ENCODE measurements around the gene ERC2.

The ERC2 gene

GRCh38 chr3:56197259-56197965, 270.9 kb downstream of the ERC2 start:
- DNase-seq (ENCODE audit: low spot score): no peak
- TF ChIP-seq, protein P1, sequence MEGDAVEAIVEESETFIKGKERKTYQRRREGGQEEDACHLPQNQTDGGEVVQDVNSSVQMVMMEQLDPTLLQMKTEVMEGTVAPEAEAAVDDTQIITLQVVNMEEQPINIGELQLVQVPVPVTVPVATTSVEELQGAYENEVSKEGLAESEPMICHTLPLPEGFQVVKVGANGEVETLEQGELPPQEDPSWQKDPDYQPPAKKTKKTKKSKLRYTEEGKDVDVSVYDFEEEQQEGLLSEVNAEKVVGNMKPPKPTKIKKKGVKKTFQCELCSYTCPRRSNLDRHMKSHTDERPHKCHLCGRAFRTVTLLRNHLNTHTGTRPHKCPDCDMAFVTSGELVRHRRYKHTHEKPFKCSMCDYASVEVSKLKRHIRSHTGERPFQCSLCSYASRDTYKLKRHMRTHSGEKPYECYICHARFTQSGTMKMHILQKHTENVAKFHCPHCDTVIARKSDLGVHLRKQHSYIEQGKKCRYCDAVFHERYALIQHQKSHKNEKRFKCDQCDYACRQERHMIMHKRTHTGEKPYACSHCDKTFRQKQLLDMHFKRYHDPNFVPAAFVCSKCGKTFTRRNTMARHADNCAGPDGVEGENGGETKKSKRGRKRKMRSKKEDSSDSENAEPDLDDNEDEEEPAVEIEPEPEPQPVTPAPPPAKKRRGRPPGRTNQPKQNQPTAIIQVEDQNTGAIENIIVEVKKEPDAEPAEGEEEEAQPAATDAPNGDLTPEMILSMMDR (IDR thresholded peaks at IDR 0.05; ENCODE audit: extremely low read depth, missing control alignments): no peak

DNA sequence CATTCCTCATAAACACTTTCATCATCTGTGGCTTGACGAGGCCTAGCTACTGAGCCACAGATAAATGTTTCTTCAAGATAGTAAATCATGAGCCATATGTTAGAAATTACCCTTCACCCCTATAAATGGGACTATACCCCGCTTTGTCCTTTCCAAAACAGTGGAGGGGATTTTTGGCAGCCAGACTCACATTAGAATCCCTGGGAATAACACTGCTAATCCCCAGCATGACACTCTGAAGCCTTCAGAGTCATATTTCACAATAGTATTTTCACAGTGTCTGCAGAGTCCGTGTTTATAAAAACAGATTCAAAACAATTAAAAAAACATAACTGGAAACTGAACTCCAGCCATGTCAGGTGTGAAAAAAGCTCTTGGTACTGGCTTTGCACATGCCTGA, 271.6 kb downstream of the ERC2 start:
- no peak for DNase-seq (ENCODE audit: low spot score)
- TF ChIP-seq, protein P1 (IDR thresholded peaks at IDR 0.05; ENCODE audit: extremely low read depth, missing control alignments): no peak

DNA sequence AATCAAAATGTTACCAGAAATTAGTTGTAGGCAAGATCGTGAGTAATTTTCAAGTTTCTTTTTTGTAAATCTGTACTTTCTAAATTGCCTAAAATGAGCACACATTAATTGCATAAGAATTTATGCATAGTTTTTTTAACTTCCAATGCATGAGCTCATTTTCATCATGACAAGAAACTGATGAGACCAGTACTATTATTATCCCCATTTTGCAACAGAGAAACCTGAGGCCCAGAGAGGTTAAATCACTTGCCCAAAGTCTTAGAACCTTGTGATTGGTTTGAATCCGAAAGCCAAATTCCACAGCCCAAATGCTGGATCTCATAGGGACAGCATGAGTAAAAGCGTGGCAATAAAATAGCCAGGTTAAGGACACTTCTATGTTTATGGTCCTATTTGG, 274.7 kb downstream of the ERC2 start:
- TF ChIP-seq, protein P1 (IDR thresholded peaks at IDR 0.05; ENCODE audit: extremely low read depth, missing control alignments): no peak
- no peak for DNase-seq (ENCODE audit: low spot score)

DNA sequence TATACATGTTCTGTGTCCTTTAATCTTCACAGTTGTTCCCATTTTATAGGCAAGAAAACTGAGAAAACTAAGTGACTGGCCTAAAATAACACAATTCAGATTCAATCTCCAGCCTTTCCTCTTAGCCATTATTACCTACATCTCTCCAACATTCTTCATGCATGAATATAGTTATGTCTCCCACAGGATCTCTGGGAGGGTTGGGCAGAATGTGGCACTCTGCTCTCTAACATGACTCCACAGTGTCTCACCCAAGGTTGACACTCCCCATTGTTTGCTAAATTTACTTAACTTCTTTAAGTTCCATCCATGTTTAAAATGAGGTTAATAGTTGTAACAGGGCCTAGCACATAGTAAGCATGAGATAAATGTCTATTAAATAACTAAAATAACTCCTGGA, 276.3 kb downstream of the ERC2 start:
- TF ChIP-seq, protein P1 (IDR thresholded peaks at IDR 0.05; ENCODE audit: extremely low read depth, missing control alignments): no peak
- DNase-seq (ENCODE audit: low spot score): no peak

DNA sequence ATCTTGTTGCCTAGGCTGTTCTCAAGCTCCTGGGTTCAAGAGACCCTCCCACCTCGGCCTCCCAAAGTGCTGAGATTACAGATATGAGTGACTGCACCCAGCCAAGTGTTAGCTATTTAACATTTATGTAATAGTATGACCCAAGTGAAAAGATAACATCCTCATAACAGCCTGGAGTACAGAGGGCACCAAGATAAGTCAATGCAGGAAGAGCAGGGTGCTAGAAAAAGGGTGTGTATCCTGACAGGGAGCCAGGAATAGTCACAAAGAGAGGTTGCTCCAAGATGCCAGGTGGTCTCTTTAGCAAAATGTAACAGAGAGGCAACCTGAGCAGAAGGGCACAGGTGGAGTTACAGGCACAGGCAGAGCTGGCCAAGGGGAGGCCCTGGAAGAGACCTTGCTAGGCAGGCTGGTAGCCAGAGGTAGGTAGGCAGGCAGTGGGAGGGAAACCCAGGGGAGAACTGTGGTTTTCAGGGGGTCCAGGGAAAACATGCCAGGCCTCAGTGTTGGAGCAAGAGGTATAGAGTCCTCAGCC, 277.4 kb downstream of the ERC2 start:
- TF ChIP-seq, protein P1 (IDR thresholded peaks at IDR 0.05; ENCODE audit: extremely low read depth, missing control alignments): no peak
- DNase-seq (ENCODE audit: low spot score): no peak

DNA sequence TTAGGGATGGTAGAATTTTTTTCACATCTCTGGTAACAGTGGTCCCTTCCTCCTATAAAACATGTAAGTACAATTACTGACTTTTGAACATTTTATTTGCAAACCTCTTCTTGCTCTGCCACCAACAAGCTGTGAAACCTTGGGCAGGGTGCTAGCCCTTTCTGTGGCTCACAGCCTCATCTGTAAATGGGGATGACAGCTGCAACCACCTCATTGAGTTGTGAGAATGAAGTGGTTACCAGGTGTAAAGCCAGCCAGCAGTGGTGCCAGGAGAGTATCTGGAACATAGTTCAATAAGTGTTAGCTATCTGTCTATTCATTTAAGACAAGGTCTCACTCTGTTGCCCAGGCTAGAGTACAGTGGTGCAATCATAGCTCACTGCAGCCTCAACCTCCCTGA, 278.1 kb downstream of the ERC2 start:
- DNase-seq (ENCODE audit: low spot score): no peak
- TF ChIP-seq, protein P1 (IDR thresholded peaks at IDR 0.05; ENCODE audit: extremely low read depth, missing control alignments): no peak

- TF ChIP-seq, protein P1 (IDR thresholded peaks at IDR 0.05; ENCODE audit: extremely low read depth, missing control alignments): no peak
- no peak for DNase-seq (ENCODE audit: low spot score)
These were observed 278.7 kb downstream of the ERC2 start for GRCh38 chr3:56189536-56189935.
